ENCODE results near the gene PPM1E.
"Not testable (repeated sequence)": the region's sequence is repeated elsewhere in the genome, so short reads cannot be mapped to it uniquely, and the experiment has no call there.

Gene PPM1E

DNA sequence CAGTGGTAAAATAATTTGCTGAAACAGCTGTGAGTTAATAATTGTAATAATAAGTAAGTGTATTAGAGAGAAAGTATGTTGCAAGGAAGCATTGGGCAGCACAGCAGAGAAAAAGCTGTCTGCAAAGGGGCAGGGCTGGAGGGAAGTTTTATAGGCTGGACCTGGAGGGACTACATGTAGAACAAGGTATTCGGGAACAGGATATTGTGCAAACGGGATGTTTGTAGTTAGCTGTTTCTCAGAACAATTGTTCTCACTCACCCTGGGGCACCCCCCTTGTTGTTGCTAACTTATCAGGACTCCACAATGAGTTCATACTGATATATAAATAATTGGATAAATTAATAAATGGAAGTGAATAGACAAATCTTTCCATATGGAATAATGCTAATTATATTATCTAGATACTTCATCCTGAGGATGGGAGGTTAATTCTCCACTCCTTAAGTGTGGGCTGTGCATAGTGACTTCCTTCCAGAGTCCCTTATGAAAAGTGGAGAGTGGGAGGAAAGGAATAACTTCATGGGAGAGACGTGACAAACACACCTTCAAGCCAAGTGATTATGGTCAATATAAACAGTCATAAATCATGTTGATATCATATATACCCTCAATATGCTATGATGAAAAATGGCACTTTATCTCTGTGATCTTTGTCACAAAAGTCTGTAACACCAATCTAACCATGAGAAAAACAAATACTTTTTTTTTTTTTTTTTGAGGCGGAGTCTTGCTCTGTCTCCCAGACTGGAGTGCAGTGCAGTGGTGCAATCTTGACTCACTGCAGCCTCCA, 85.4 kb downstream of the PPM1E start:
- Mint-ChIP-seq H3K27ac (no peak overlapping the region), H3K27me3 (ENCODE audit: low read depth) (peaks cover 16% of the 10 kb centered on the region), H3K4me1 (ENCODE audit: low read depth) (no peaks in the 10 kb centered on the region), H3K9me3 (no peaks in the 10 kb centered on the region), H3K36me3 (ENCODE audit: low read depth) (no peaks in the 10 kb centered on the region), H3K4me3 (no peak overlapping the region)

GRCh38 chr17:58846413-58846812, 90.8 kb downstream of the PPM1E start:
- H3K9me3 Mint-ChIP-seq; H3K4me3 Mint-ChIP-seq; H3K36me3 Mint-ChIP-seq (ENCODE audit: low read depth); H3K4me1 Mint-ChIP-seq (ENCODE audit: low read depth); H3K27ac Mint-ChIP-seq: not testable (repeated sequence)
- peaks cover 30% of the 10 kb centered on the region for H3K27me3 Mint-ChIP-seq (ENCODE audit: low read depth)

- H3K9me3 Mint-ChIP-seq; H3K4me1 Mint-ChIP-seq (ENCODE audit: low read depth); H3K27ac Mint-ChIP-seq; H3K36me3 Mint-ChIP-seq (ENCODE audit: low read depth); H3K4me3 Mint-ChIP-seq: not testable (repeated sequence)
- H3K27me3 Mint-ChIP-seq (ENCODE audit: low read depth), result peaks cover 40% of the 10 kb centered on the region
Observed at GRCh38 chr17:58850106-58850505, 94.5 kb downstream of the PPM1E start.

- H3K4me1 Mint-ChIP-seq (ENCODE audit: low read depth), result no peaks in the 10 kb centered on the region
- peaks cover 15% of the 10 kb centered on the region for H3K27me3 Mint-ChIP-seq (ENCODE audit: low read depth)
- H3K9me3 Mint-ChIP-seq, result no peaks in the 10 kb centered on the region
- no peak overlapping the region for H3K27ac Mint-ChIP-seq
- H3K4me3 Mint-ChIP-seq, result no peak overlapping the region
- no peaks in the 10 kb centered on the region for H3K36me3 Mint-ChIP-seq (ENCODE audit: low read depth)
Observed at GRCh38 chr17:58865301-58865700, 109.6 kb downstream of the PPM1E start.

- Mint-ChIP-seq H3K27me3 (ENCODE audit: low read depth) (peaks cover 25% of the 10 kb centered on the region), H3K4me3 (no peak overlapping the region), H3K27ac (no peak overlapping the region), H3K4me1 (ENCODE audit: low read depth) (no peaks in the 10 kb centered on the region), H3K36me3 (ENCODE audit: low read depth) (no peaks in the 10 kb centered on the region), H3K9me3 (no peaks in the 10 kb centered on the region)
Observed at GRCh38 chr17:58870747-58871146, 115.1 kb downstream of the PPM1E start.

GRCh38 chr17:58873926-58874325, 118.3 kb downstream of the PPM1E start:
- Mint-ChIP-seq H3K27ac (no peak overlapping the region), H3K36me3 (ENCODE audit: low read depth) (no peaks in the 10 kb centered on the region), H3K9me3 (no peaks in the 10 kb centered on the region), H3K4me3 (no peak overlapping the region), H3K27me3 (ENCODE audit: low read depth) (peaks cover 15% of the 10 kb centered on the region), H3K4me1 (ENCODE audit: low read depth) (no peaks in the 10 kb centered on the region)

- no peaks in the 10 kb centered on the region for H3K9me3 Mint-ChIP-seq
- no peak overlapping the region for H3K4me3 Mint-ChIP-seq
- no peaks in the 10 kb centered on the region for H3K4me1 Mint-ChIP-seq (ENCODE audit: low read depth)
- H3K27ac Mint-ChIP-seq, result no peak overlapping the region
- peaks cover 12% of the 10 kb centered on the region for H3K27me3 Mint-ChIP-seq (ENCODE audit: low read depth)
- no peaks in the 10 kb centered on the region for H3K36me3 Mint-ChIP-seq (ENCODE audit: low read depth)
Observed at GRCh38 chr17:58875261-58875660, 119.6 kb downstream of the PPM1E start.

- no peak overlapping the region for H3K4me3 Mint-ChIP-seq
- no peaks in the 10 kb centered on the region for H3K4me1 Mint-ChIP-seq (ENCODE audit: low read depth)
- no peaks in the 10 kb centered on the region for H3K9me3 Mint-ChIP-seq
- no peak overlapping the region for H3K27ac Mint-ChIP-seq
- peaks cover 6% of the 10 kb centered on the region for H3K27me3 Mint-ChIP-seq (ENCODE audit: low read depth)
- no peaks in the 10 kb centered on the region for H3K36me3 Mint-ChIP-seq (ENCODE audit: low read depth)
Observed at GRCh38 chr17:58884161-58884560, 128.5 kb downstream of the PPM1E start.

DNA sequence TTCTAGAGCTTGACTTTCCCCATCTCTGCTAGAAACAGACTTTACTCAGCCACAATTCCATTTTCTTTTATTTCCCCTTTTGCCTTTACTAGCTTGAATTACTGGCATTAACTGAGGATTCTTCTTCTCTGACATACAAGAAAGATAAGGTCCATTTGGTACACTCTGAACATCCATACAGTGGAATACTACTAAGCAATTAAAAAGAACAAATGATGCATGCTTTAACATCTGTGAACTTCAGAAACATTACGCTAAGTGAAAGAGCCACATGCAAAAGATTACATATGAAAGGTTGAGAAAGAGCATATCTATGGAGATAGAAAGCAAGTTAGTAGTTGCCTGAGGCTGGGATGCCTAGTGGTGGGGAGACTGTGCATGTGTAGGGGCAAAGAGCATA, 130.9 kb downstream of the PPM1E start:
- H3K27me3 Mint-ChIP-seq (ENCODE audit: low read depth), result peaks cover 6% of the 10 kb centered on the region
- no peaks in the 10 kb centered on the region for H3K36me3 Mint-ChIP-seq (ENCODE audit: low read depth)
- H3K4me1 Mint-ChIP-seq (ENCODE audit: low read depth), result no peaks in the 10 kb centered on the region
- no peak overlapping the region for H3K4me3 Mint-ChIP-seq
- H3K27ac Mint-ChIP-seq, result no peak overlapping the region
- H3K9me3 Mint-ChIP-seq, result no peaks in the 10 kb centered on the region

- Mint-ChIP-seq H3K27ac (no peak overlapping the region), H3K27me3 (ENCODE audit: low read depth) (peaks cover 11% of the 10 kb centered on the region), H3K4me1 (ENCODE audit: low read depth) (no peaks in the 10 kb centered on the region), H3K9me3 (no peaks in the 10 kb centered on the region), H3K4me3 (no peak overlapping the region), H3K36me3 (ENCODE audit: low read depth) (no peaks in the 10 kb centered on the region)
Observed at GRCh38 chr17:58889928-58890327, 134.3 kb downstream of the PPM1E start.

GRCh38 chr17:58899191-58899590, 143.5 kb downstream of the PPM1E start:
- H3K4me1 Mint-ChIP-seq (ENCODE audit: low read depth), result no peaks in the 10 kb centered on the region
- no peak overlapping the region for H3K27ac Mint-ChIP-seq
- no peak overlapping the region for H3K4me3 Mint-ChIP-seq
- no peaks in the 10 kb centered on the region for H3K27me3 Mint-ChIP-seq (ENCODE audit: low read depth)
- no peaks in the 10 kb centered on the region for H3K9me3 Mint-ChIP-seq
- no peaks in the 10 kb centered on the region for H3K36me3 Mint-ChIP-seq (ENCODE audit: low read depth)

DNA sequence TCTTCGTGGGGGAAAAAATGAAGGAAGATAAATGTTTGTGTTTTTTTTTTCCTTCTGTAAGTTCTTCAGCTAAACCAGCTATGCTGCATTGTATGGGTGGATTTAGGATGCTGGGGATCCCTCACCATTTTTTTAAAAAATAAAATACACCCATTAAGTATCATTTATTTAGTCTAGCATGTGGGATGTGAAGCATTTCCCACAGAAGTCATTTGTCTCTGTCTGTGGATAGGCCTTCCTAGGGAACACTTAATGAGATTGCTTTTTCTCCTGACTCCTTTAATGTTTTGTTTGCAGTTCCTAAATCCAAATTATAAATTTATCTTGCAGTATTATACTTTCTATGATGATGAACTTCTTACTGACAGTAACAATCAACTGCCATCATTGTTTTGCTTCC, 146.7 kb downstream of the PPM1E start:
- Mint-ChIP-seq H3K4me3 (no peak overlapping the region), H3K27ac (no peak overlapping the region), H3K27me3 (ENCODE audit: low read depth) (no peaks in the 10 kb centered on the region), H3K9me3 (peaks cover 5% of the 10 kb centered on the region), H3K36me3 (ENCODE audit: low read depth) (no peaks in the 10 kb centered on the region), H3K4me1 (ENCODE audit: low read depth) (no peaks in the 10 kb centered on the region)

DNA sequence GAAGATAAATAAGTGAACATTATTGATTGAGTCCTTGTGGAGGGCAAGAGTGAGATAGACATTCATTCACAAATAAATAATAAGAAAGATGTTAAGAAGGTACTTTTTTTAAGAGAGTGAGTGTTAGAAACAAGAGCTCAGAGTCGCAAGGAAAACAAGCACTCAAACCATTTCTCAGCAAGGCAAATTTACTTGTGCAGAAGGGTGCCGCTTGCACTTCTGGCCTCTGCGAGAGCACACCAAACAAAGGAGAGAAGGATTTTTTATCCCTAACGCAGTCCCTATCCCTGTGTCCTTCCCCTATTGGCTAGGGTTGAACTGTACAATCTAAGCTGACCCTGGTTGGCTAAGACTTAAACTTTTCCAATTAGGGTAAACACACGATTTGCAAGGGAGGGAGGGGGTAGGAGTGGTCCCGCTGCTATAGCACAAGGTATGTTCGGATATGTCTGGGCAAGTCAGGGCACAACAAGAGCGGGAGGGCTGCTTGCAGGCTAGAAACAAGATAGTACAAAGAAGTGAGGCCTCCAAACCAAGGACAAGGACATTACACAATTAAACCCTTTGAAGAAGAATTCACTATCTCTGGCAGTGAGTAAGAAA, 156.2 kb downstream of the PPM1E start:
- H3K9me3 Mint-ChIP-seq, result peaks cover 12% of the 10 kb centered on the region
- no peaks in the 10 kb centered on the region for H3K4me1 Mint-ChIP-seq (ENCODE audit: low read depth)
- peaks cover 11% of the 10 kb centered on the region for H3K27me3 Mint-ChIP-seq (ENCODE audit: low read depth)
- H3K36me3 Mint-ChIP-seq (ENCODE audit: low read depth), result no peaks in the 10 kb centered on the region
- no peak overlapping the region for H3K27ac Mint-ChIP-seq
- H3K4me3 Mint-ChIP-seq, result no peak overlapping the region

- H3K27ac Mint-ChIP-seq, result no peak overlapping the region
- H3K4me1 Mint-ChIP-seq (ENCODE audit: low read depth), result no peaks in the 10 kb centered on the region
- no peak overlapping the region for H3K4me3 Mint-ChIP-seq
- H3K9me3 Mint-ChIP-seq, result peaks cover 12% of the 10 kb centered on the region
- no peaks in the 10 kb centered on the region for H3K36me3 Mint-ChIP-seq (ENCODE audit: low read depth)
- peaks cover 11% of the 10 kb centered on the region for H3K27me3 Mint-ChIP-seq (ENCODE audit: low read depth)
Observed at GRCh38 chr17:58913552-58913951, 157.9 kb downstream of the PPM1E start.

GRCh38 chr17:58913971-58914769, 158.5 kb downstream of the PPM1E start:
- Mint-ChIP-seq H3K4me3 (no peak overlapping the region), H3K27ac (no peak overlapping the region), H3K9me3 (peaks cover 12% of the 10 kb centered on the region), H3K4me1 (ENCODE audit: low read depth) (no peaks in the 10 kb centered on the region), H3K36me3 (ENCODE audit: low read depth) (no peaks in the 10 kb centered on the region), H3K27me3 (ENCODE audit: low read depth) (peaks cover 8% of the 10 kb centered on the region)
